ENCODE results near the gene ELP2.

DNA sequence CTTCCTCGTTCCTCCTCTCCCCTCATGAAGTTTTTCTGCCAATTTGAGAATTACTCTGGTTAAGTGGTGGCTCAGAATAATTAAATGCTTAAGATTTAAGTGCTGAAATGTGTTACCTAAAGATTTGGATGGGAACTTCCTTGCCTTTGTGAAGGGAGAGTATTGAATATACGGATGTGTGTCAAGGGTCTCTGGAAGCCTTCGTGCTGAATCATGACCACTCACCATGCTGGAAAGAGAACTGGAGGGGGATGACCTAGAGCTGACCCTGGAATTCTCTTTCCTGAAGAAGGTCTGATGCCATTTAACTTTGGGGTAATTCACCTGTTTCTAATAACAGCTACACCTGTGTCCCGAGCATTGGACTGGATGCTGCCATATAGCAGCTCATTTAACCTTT, 59.8 kb downstream of the ELP2 start:
- TF ChIP-seq POLR2AphosphoS5 (IDR thresholded peaks at IDR 0.05; ENCODE audit: insufficient read depth, low read depth, low read length) (no peak), FOS (IDR thresholded peaks at IDR 0.05; ENCODE audit: borderline replicate concordance, insufficient read depth, low read length) (no peak), POLR2A (IDR thresholded peaks at IDR 0.05; ENCODE audit: low read depth, low read length) (no peak)
- TF ChIP-seq, protein P1, sequence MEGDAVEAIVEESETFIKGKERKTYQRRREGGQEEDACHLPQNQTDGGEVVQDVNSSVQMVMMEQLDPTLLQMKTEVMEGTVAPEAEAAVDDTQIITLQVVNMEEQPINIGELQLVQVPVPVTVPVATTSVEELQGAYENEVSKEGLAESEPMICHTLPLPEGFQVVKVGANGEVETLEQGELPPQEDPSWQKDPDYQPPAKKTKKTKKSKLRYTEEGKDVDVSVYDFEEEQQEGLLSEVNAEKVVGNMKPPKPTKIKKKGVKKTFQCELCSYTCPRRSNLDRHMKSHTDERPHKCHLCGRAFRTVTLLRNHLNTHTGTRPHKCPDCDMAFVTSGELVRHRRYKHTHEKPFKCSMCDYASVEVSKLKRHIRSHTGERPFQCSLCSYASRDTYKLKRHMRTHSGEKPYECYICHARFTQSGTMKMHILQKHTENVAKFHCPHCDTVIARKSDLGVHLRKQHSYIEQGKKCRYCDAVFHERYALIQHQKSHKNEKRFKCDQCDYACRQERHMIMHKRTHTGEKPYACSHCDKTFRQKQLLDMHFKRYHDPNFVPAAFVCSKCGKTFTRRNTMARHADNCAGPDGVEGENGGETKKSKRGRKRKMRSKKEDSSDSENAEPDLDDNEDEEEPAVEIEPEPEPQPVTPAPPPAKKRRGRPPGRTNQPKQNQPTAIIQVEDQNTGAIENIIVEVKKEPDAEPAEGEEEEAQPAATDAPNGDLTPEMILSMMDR (IDR thresholded peaks at IDR 0.05; ENCODE audit: extremely low read depth in 1 of 2, insufficient read depth in 1 of 2, low read depth in 1 of 2, low read length in 2 of 2): no peak
